Measurements from ENCODE around the gene NGLY1.

NGLY1 gene

GRCh38 chr3:25783661-25784512 is 644 bp upstream of the NGLY1 start:
- DNase-seq: peak; percentile 50

GRCh38 chr3:25782636-25782937 is 656 bp downstream of the NGLY1 start:
- no peak for DNase-seq

GRCh38 chr3:25781758-25782594 is 1.3 kb downstream of the NGLY1 start:
- DNase-seq: no peak

- no peak for DNase-seq
These were observed 2.0 kb downstream of the NGLY1 start for GRCh38 chr3:25781145-25781757.

GRCh38 chr3:25780618-25781017 is 2.6 kb downstream of the NGLY1 start:
- no peak for DNase-seq

- DNase-seq: no peak
These were observed 7.3 kb downstream of the NGLY1 start for GRCh38 chr3:25775936-25776335.

- no peak for DNase-seq
These were observed 14.4 kb downstream of the NGLY1 start for GRCh38 chr3:25768851-25769250.

DNA sequence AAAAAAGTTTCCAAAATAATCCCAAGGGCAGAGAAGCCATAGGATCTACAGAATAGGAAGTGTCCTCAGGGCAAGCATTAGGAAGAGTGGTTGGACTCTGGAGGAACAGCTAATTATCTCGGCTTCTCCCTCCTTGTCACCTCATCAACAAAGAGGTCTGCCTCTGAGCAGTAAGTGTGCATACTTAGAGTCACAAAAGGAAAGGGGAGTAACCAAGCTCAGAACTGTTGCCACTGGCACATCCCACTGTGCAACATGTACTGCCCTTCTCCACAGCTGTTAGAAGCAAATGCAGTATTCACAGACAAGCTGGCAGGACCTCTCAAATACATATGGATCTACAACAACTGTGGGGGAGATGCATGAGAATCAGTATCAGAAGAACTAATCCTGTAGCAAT is 31.5 kb downstream of the NGLY1 start:
- no peak for DNase-seq

GRCh38 chr3:25751048-25751447 is 32.2 kb downstream of the NGLY1 start:
- no peak for DNase-seq

DNA sequence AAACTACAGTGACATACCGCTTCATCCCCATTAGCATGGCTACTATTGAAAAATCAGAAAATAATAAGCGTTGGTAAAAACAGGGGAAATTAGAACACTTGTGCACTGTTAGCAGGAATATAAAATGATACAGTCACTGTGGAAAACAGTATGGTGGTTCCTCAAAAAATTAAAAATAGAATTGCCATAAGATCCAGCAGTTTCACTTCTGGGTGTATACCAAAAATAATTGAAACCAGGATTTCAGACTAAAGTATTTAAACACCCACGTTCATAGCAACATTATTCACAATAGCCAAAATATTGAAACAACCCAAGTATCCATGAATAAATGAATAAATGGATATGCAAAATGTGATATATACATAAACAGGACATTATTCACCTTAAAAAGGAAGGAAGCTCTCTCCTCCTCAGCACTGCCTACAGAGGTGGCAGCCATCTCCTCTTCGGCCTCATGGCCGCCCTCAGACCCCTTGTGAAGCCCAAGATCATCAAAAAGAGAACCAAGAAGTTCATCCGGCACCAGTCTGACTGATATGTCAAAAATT is 34.1 kb downstream of the NGLY1 start:
- no peak for DNase-seq

- no peak for DNase-seq
These were observed 35.1 kb downstream of the NGLY1 start for GRCh38 chr3:25748189-25748588.

DNA sequence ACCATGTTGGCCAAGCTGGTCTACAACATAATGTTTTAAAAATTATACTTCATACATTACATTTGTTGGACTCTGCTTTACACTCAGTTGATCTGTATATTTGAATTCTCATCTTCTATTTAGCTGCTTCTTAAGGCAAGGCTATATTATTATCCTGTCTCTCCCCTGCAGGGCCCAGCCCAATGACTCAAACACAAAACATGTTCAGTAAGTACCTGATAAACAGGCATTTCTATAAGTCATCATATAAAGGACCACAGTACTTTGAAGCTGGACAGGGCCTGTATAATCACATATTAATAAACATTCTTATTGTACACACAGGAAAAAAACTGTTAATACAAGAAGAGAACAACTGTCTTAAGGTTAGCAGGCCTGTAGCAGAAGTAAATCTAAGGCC is 36.2 kb downstream of the NGLY1 start:
- no peak for DNase-seq

GRCh38 chr3:25744470-25744869 is 38.8 kb downstream of the NGLY1 start:
- no peak for DNase-seq

DNA sequence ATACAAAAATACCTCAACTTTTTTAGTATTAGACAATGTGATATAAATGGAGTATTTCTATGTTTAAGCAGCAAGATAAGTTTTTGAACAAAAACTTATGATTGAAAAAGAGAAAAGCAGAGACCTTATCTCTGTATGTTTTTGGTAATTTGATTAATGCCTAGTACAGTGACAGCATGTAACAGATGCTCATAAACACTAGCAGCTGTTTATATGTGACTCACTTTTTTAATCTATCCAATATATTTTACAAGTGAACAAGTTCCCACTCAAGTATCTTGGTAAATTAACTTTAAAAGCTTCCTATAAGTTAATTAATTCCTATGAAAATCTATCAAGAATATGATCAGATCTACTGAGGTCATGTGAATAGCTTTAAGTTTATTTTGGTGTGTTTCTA is 55.1 kb downstream of the NGLY1 start:
- DNase-seq: peak; percentile 10

DNA sequence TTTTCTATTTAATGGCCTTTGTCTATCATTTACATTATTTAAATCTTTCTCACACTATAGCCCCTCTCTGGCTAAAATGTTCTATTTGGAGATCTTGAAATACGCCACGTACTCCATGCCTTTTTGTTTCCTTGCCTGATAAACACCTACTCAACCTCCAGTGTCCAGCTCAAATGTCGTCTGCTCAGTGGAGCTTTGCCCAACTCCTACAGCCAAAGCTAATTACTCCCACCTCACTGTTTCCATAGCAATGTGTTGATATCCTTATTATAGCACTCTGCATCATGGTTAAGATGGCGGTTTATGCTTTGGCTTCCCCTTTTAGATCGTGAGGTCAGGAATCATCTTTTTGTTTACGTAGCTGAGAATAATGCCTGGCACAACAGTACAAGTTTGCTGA is 55.9 kb downstream of the NGLY1 start:
- peak; percentile 6 for DNase-seq

DNA sequence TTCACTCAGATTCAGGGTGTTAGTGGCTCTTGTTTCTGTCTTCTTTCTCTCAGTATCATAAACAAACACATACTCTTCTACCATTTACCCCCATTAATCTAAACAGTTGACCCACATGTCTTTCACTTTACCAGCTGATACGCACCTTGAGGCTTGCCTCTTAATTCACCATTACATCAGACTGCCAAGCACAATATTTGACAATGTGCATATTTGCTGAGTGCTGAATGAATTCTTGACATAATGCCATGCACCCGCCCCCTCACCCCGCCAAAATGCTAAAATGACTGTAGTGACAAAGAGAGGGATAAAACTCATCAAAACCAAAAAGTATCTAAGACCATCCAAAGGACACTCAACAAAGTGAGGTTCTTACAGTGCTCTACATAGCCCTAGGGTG is 57.4 kb downstream of the NGLY1 start:
- no peak for DNase-seq

DNA sequence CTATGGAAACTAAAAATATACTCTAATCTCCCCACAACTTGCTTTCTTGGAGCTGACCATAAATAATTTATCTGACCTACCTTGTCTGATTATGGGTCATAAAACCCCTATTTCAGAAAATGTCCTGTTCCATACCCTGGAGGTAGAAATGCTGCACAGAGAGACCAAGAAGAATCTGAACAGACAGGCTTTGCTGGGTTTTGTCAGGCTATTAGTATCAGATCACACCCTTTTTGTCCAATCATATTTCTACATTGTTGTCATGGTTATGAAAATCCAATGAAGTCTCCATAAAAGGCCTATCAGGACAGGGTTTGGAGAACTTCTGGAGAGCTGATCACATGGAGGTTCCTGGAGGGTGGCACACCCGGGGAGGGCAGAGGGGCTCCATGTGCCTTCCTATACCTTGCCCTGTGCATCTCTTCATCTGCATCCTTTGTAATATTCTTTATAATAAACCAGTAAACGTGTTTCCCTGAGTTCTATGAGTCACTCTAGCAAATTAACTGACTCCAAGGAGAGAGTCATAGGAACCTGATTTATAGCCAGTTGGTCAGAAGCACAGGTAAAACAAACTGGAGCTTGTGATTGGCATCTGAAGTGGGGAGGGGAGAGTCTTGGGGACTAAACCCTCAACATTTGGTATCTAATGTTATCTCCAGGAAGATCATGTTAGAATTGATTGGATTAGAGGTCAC is 58.1 kb downstream of the NGLY1 start:
- no peak for DNase-seq

- DNase-seq: no peak
These were observed 59.4 kb downstream of the NGLY1 start for GRCh38 chr3:25723802-25724201.

DNA sequence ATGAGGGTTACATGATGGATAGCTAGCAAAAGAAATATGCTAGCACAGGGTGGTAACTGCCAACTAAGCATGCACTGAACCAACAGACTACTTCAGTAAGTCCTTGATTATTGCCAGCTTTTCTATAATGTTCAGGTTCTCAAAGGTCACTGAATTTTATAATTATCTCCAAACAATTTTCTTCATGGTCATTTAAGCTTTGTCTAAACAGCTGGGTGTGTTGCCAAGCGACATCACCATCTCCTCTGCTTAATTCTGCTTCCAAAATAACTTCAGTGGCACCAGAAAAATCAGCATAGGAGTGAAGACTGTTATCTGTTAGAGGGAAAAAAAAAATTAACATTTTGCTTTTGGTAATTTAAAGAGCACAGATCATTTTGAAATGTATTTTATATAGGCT is 63.9 kb downstream of the NGLY1 start:
- no peak for DNase-seq

DNA sequence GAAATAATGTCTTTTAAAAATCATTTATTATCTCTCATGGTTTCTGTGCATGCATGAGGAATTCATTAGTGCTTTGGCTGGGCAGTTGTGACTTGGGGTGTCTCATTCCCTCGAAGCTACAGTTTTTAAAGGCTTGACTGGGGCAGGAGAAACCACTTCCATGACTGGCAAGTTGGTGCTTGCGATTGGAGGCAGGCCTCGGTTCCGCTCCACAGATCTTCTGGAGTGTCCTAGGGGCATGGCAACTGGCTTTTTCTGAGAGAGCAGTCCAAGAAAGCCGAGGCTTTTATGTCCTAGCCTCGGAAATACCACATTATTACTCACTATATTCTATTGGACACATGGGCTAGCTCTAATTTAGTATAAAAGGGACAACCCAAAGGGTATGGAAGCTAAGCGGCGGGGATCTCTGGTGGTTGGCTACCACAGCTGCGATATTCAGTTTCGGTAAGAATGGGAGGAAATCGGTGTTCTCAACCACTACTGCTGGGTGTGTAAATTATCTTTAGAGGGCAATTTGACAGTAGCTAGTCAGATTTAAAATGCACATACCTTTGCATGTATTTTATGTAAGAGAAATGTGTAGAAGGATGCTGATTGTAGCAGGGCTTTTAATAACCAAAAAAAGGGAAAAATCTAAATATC is 69.8 kb downstream of the NGLY1 start:
- DNase-seq: no peak

- no peak for DNase-seq
These were observed 72.2 kb downstream of the NGLY1 start for GRCh38 chr3:25711090-25711489.

GRCh38 chr3:25708036-25708435 is 75.2 kb downstream of the NGLY1 start:
- no peak for DNase-seq
